T-helper 17 cell (primary cell): ENCODE results near the gene COG5. TPM values are rescaled to one million over a fixed set of nuclear protein-coding genes. Genes with fewer than 3 reads are reported as not detected.
"Not testable (repeated sequence)": the region's sequence is repeated elsewhere in the genome, so short reads cannot be mapped to it uniquely, and the experiment has no call there.

Experiments
- ATAC-seq: fragments of 150-1000 bp; cut with Tn5 transposase; 2 replicates; pipeline ENCODE4 v1.10.0; 2021; ENCODE audit warnings: mild to moderate bottlenecking, moderate library complexity
- DNase-seq, 3 donors: peaks; one replicate each; pipeline versions ENCODE4 v3.0.0 to v3.0.0-alpha.2; 2020 to 2021
- H3K9me3 ChIP-seq: one replicate; pipeline ENCODE4 v1.7.0; 2013; ENCODE audit warnings: low read length, mild to moderate bottlenecking; ENCODE audit not compliant: control insufficient read depth, poor library complexity, severe bottlenecking
- H3K27ac Mint-ChIP-seq: one replicate; pipeline ENCODE4 v1.8.0; 2022; ENCODE audit warnings: mild to moderate bottlenecking, moderate library complexity, mixed read lengths
- H3K27me3 Mint-ChIP-seq: one replicate; pipeline ENCODE4 v1.8.0; 2022; ENCODE audit warnings: mixed read lengths
- H3K36me3 Mint-ChIP-seq: one replicate; pipeline ENCODE4 v1.8.0; 2022; ENCODE audit warnings: low read depth, mixed read lengths
- H3K4me1 Mint-ChIP-seq: one replicate; pipeline ENCODE4 v1.8.0; 2022; ENCODE audit warnings: mild to moderate bottlenecking, mixed read lengths
- H3K4me3 Mint-ChIP-seq: one replicate; pipeline ENCODE4 v1.8.0; 2022; ENCODE audit warnings: mild to moderate bottlenecking, moderate library complexity, mixed read lengths
- total RNA-seq, 4 donors: library from RNA in 2 of 4; stranded (reverse) in 2 of 4; gene quantifications; one replicate each; pipeline ENCODE4 v1.2.3 and lab custom pipeline; 2022 to 2026

COG5 gene
- total RNA-seq, 2 donors from 2014 or later: 54.8 to 87.4 TPM

DNA sequence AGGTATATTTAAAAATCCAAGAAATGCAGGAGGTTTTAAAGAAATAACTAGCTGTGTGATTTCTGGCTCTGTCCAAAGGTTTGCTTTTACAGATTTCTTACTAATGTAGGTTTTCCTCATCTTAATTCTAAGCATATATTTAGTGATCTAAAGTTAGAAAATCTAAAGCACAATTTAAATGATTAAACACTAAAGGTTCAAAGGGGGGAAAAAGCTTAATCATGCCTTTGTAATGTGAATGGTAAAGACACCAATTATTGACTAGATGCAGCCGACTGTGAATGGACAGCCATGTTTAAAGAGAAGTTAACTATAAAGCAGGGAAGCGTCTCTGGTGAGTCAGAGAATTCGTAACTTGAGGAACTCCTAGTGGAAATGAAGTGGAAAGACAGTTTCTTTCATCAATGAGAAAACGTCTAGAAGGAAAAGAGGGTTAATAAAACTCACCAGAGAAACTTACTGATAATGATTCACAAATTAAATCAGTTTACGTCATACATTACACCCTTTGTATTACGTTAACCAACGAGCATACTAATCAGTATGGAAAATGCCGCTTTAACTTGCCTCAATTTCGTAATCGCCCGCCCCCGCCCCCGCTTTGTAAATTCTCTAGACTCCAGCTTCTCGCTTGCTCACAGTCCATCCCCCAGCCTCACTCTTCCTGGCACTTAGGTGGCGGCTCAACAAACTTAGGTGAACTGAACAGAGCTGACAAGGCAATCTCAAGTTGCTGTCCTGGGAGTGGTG, 396.1 kb downstream of the COG5 start:
- Mint-ChIP-seq H3K27me3 (peaks cover 12% of the 10 kb centered on the region), H3K4me1 (peaks cover 28% of the 10 kb centered on the region), H3K27ac (peak overlapping the region; percentile 99), H3K36me3 (peaks cover 7% of the 10 kb centered on the region), H3K4me3 (peak overlapping the region; percentile 98)
- ATAC-seq (peak; percentile 10), DNase-seq (peak in 2 of 3 donors; percentile 46 to 64)
- no peaks in the 10 kb centered on the region for H3K9me3 ChIP-seq

GRCh38 chr7:107166736-107167426, 396.8 kb downstream of the COG5 start:
- H3K4me3 Mint-ChIP-seq: peak overlapping the region; percentile 98
- H3K27ac Mint-ChIP-seq: peak overlapping the region; percentile 99
- H3K4me1 Mint-ChIP-seq: peaks cover 27% of the 10 kb centered on the region
- no peak for ATAC-seq
- no peaks in the 10 kb centered on the region for H3K9me3 ChIP-seq
- peaks cover 12% of the 10 kb centered on the region for H3K27me3 Mint-ChIP-seq
- peaks cover 7% of the 10 kb centered on the region for H3K36me3 Mint-ChIP-seq
- DNase-seq: no peak

- Mint-ChIP-seq H3K27me3 (peaks cover 12% of the 10 kb centered on the region), H3K36me3 (peaks cover 7% of the 10 kb centered on the region), H3K27ac (peak overlapping the region; percentile 3), H3K4me1 (peaks cover 21% of the 10 kb centered on the region), H3K4me3 (no peak overlapping the region)
- H3K9me3 ChIP-seq: no peaks in the 10 kb centered on the region
- ATAC-seq: no peak
- no peak for DNase-seq
These were observed 398.4 kb downstream of the COG5 start for GRCh38 chr7:107165341-107165740.

DNA sequence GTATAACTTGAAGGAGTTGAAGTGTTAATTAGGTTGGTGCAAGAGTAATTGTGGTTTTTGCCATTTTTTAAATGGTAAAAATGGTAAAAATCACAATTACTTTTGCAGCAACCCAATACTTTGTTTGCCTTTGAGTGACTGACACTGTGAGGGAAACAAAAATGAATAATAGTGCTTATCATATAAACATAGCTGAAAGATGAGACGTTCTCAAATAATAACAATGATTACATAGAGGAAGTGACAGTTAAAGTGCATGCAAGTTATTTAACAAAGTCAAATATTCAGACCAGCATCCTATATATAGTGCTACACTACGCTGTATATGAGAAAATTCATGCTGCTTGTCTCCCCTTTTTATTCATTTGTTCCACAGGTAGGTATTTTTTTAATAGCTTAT, 399.6 kb downstream of the COG5 start:
- H3K4me1 Mint-ChIP-seq: peaks cover 15% of the 10 kb centered on the region
- H3K27ac Mint-ChIP-seq: no peak overlapping the region
- peaks cover 7% of the 10 kb centered on the region for H3K36me3 Mint-ChIP-seq
- DNase-seq (no peak), ATAC-seq (no peak)
- H3K27me3 Mint-ChIP-seq: peaks cover 12% of the 10 kb centered on the region
- H3K4me3 Mint-ChIP-seq: no peak overlapping the region
- H3K9me3 ChIP-seq: no peaks in the 10 kb centered on the region

DNA sequence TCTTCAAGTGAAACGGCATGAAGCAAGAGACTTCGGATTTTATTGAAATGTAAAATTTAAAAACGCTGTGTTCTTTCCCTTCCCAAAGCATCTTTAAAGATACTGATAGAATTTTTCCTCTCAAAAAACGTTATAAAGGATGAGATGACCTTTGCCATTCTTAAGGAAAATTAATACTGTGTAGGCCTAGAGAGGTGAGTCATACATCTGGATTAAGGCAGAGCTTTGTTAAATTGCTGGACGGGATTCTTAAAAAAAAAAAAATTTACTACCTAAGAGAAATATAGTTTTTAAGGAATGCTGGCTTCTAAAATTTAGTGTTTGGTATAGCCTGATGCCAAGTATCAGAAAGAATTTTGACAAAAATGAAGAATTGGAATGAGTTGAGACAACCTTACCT, 401.2 kb downstream of the COG5 start:
- ATAC-seq (no peak), DNase-seq (no peak)
- Mint-ChIP-seq H3K4me3 (no peak overlapping the region), H3K4me1 (peaks cover 3% of the 10 kb centered on the region), H3K27ac (no peak overlapping the region), H3K36me3 (peaks cover 3% of the 10 kb centered on the region), H3K27me3 (peaks cover 12% of the 10 kb centered on the region)
- H3K9me3 ChIP-seq: no peaks in the 10 kb centered on the region

DNA sequence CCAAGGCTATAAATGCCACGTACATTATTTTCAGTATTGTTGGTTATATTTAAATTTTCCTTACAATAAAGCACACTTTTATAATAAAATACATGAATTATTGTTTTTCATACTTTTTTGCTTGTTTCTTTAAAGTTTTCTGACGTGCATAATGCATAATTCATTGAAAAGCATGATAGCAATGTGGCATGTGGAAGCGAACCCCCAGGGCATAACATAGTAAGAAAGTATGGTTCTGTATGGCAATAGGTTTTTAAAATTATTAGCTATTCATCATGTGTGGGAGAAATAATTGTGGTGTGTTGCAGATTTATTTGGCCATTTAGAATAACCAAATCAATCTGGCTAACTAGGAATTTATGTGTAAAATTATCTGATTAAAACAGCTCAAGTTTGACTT, 402.3 kb downstream of the COG5 start:
- H3K9me3 ChIP-seq: no peaks in the 10 kb centered on the region
- no peak for DNase-seq
- ATAC-seq: no peak
- Mint-ChIP-seq H3K4me3 (no peak overlapping the region), H3K4me1 (no peaks in the 10 kb centered on the region), H3K27me3 (peaks cover 12% of the 10 kb centered on the region), H3K27ac (no peak overlapping the region), H3K36me3 (peaks cover 3% of the 10 kb centered on the region)

DNA sequence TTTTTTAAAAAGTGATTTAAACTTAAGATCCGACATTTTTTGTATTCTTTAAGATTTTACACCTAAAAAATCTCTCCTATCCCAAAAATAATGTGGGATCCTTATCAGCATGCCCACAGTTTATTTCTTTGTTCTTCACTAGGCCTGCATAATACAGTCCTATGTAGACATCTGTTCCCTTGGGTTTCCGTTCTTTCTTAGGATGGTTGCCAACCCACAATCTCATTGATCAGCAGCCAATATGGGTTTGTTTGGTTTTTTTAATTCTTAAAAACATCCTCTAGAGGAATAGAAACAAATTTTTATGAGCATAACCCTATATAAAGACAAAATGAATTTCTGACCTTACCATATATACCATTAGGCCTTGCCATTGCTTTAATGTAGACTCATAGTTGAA, 403.3 kb downstream of the COG5 start:
- ATAC-seq: no peak
- no peaks in the 10 kb centered on the region for H3K9me3 ChIP-seq
- Mint-ChIP-seq H3K4me1 (no peaks in the 10 kb centered on the region), H3K36me3 (peaks cover 2% of the 10 kb centered on the region), H3K27ac (no peak overlapping the region), H3K27me3 (peaks cover 9% of the 10 kb centered on the region), H3K4me3 (no peak overlapping the region)
- no peak for DNase-seq

- H3K36me3 Mint-ChIP-seq: no peaks in the 10 kb centered on the region
- no peak for ATAC-seq
These were observed 405.7 kb downstream of the COG5 start for GRCh38 chr7:107158028-107158427.

DNA sequence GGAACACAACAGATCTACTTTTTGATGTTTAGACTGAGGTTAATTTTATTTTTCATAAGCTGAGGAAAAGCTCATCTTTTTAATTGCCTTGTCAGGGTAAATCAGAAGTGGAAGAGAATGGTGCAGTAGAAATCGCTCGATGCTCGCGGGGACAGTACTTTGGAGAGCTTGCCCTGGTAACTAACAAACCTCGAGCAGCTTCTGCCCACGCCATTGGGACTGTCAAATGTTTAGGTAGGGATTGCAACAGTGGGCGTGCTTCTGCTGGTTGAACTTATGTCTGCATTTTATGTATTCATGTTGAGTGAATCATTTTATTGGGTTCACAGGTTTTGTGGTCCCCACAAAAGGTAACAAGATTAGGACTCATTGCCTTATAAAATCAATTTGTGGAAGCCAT, 406.6 kb downstream of the COG5 start:
- H3K36me3 Mint-ChIP-seq: no peaks in the 10 kb centered on the region
- ATAC-seq (no peak), DNase-seq (no peak)
- no peaks in the 10 kb centered on the region for H3K4me1 Mint-ChIP-seq
- no peaks in the 10 kb centered on the region for H3K9me3 ChIP-seq
- peaks cover 7% of the 10 kb centered on the region for H3K27me3 Mint-ChIP-seq
- H3K4me3 Mint-ChIP-seq: no peak overlapping the region
- H3K27ac Mint-ChIP-seq: no peak overlapping the region

More at GRCh38 chr7:107158028-107158427, 405.7 kb downstream of the COG5 start:
- Mint-ChIP-seq H3K27me3 (no peaks in the 10 kb centered on the region), H3K4me1 (no peaks in the 10 kb centered on the region), H3K27ac (no peak overlapping the region), H3K4me3 (no peak overlapping the region)
- no peaks in the 10 kb centered on the region for H3K9me3 ChIP-seq
- no peak for DNase-seq

DNA sequence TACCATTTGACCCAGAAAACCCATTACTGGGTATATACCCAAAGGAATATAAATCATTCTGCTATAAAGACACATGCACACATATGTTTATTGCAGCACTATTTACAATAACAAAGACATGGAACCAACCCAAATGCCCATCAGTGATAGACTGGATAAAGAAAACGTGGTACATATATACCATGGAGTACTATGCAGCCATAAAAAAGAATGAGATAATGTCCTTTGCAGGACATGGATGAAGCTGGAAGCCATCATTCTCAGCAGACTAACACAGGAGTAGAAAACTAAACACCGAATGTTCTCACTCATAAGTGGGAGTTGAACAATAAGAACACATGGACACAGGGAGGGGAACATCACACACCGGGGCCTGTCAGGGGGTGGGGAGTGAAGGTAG, 408.0 kb downstream of the COG5 start:
- DNase-seq, H3K9me3 ChIP-seq, H3K27ac Mint-ChIP-seq, ATAC-seq, H3K4me3 Mint-ChIP-seq, H3K36me3 Mint-ChIP-seq, H3K4me1 Mint-ChIP-seq: not testable (repeated sequence)
- peaks cover 11% of the 10 kb centered on the region for H3K27me3 Mint-ChIP-seq

DNA sequence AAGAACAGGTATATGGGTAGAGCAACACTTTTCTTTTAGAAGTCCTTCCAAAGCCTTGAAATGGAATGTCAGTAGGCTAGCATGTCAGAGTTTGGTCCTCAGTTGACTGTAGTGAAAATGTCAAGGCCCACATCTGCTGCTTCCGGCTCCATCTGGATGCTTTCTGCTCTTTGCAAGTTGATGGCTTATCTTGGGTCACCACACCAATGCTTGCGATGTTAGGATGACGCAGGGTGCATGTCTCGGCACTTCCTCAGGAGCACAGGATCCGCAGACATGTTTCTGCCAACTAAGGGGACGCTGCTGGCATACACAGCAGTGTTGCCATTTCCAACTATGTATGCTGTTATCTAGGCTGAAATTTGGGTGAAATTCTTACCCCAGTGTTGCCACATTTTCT, 408.9 kb downstream of the COG5 start:
- no peak for DNase-seq
- Mint-ChIP-seq H3K4me3 (no peak overlapping the region), H3K27ac (no peak overlapping the region), H3K4me1 (no peaks in the 10 kb centered on the region), H3K36me3 (no peaks in the 10 kb centered on the region), H3K27me3 (peaks cover 11% of the 10 kb centered on the region)
- no peaks in the 10 kb centered on the region for H3K9me3 ChIP-seq
- no peak for ATAC-seq

DNA sequence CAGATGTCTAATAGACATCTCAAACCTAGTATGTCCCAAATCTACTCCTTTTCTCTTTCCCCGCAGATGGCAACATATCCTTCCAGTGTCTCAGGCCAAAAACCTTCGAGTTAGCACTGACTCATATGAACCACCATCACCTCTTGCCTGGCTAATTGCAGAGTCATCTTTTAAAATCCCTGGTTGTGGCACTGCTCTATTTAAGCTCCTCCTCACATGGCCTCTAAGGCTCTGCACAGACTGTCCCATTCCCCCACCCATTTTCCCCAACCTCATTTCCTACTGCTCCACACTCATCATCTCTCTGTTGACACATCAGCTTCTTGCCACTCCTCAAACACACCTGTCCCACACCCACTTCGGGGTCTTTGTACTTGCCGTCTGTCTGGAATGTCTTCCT, 411.7 kb downstream of the COG5 start:
- no peaks in the 10 kb centered on the region for H3K9me3 ChIP-seq
- no peaks in the 10 kb centered on the region for H3K36me3 Mint-ChIP-seq
- no peak for ATAC-seq
- H3K27ac Mint-ChIP-seq: peak overlapping the region; percentile 16
- H3K4me1 Mint-ChIP-seq: no peaks in the 10 kb centered on the region
- no peak overlapping the region for H3K4me3 Mint-ChIP-seq
- peaks cover 11% of the 10 kb centered on the region for H3K27me3 Mint-ChIP-seq
- no peak for DNase-seq
